ENCODE measurements around the gene ARHGEF28. TPM values are rescaled to one million over a fixed set of nuclear protein-coding genes. Genes with fewer than 3 reads are reported as not detected.

Gene ARHGEF28
- total and polyA plus RNA-seq, 9 of the 15 experiments (the other 6 are each of a cell fraction or from before 2014, with no cell fraction given), result 0.27 TPM; not detected in 8

DNA sequence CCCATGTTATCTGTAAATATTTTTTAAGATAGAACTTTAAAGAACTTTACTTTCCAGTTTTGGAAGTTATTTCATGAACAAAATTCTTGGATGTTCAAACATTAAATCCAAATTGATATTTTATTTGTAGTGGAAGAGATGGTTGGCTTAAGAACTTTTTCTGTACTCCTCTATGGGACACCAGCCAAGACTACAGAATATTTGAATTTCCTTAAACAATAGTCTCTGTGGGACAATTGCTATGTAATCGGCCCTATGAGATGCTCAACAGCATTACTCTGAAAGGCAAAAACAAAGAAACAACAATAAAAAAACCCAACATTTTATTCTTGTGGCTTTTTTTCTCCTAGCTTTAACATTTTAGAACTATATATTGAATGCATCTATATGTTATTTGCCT lies 289.3 kb downstream of the ARHGEF28 start (continued):
- TF ChIP-seq BRD9 (IDR thresholded peaks at IDR 0.05; ENCODE audit: low read depth, partially characterized antibody) (no peak), PCBP1 (IDR thresholded peaks at IDR 0.05; ENCODE audit: low read depth, low read length, poor library complexity, severe bottlenecking) (no peak)
- TF ChIP-seq, protein P1, sequence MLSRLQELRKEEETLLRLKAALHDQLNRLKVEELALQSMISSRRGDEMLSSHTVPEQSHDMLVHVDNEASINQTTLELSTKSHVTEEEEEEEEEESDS (CRISPR knock-in tag; IDR thresholded peaks at IDR 0.05), result no peak

- WGBS (ENCODE audit: insufficient coverage, low coverage, missing lambda C conversion rate), result 0% methylated on average over 3 of the region's 3 CpGs
- CTCF ChIA-PET (ENCODE audit: low intra/inter-chr PET ratio), result no interaction called here
- no peak for TF ChIP-seq JUND (IDR thresholded peaks at IDR 0.05; ENCODE audit: borderline replicate concordance, low read depth, low read length)
- TF ChIP-seq JUND (tag; IDR thresholded peaks at IDR 0.05; ENCODE audit: borderline replicate concordance, low read depth, low read length), result no peak
- no peak for TF ChIP-seq PHF20 (IDR thresholded peaks at IDR 0.05; ENCODE audit: partially characterized antibody)
- TF ChIP-seq NCOA1 (IDR thresholded peaks at IDR 0.05; ENCODE audit: low read depth), result no peak
- no peak for TF ChIP-seq FOXK1 (CRISPR knock-in tag; IDR thresholded peaks at IDR 0.05; ENCODE audit: borderline replicate concordance)
- no peak for TF ChIP-seq GABPB2 (CRISPR knock-in tag; conservative IDR thresholded peaks at IDR 0.05)
- TF ChIP-seq RBM17 (IDR thresholded peaks at IDR 0.05; ENCODE audit: borderline replicate concordance, low read depth, low read length), result no peak
- TF ChIP-seq, protein P2, sequence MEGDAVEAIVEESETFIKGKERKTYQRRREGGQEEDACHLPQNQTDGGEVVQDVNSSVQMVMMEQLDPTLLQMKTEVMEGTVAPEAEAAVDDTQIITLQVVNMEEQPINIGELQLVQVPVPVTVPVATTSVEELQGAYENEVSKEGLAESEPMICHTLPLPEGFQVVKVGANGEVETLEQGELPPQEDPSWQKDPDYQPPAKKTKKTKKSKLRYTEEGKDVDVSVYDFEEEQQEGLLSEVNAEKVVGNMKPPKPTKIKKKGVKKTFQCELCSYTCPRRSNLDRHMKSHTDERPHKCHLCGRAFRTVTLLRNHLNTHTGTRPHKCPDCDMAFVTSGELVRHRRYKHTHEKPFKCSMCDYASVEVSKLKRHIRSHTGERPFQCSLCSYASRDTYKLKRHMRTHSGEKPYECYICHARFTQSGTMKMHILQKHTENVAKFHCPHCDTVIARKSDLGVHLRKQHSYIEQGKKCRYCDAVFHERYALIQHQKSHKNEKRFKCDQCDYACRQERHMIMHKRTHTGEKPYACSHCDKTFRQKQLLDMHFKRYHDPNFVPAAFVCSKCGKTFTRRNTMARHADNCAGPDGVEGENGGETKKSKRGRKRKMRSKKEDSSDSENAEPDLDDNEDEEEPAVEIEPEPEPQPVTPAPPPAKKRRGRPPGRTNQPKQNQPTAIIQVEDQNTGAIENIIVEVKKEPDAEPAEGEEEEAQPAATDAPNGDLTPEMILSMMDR (IDR thresholded peaks at IDR 0.05 in 2 of 3, conservative IDR thresholded peaks at IDR 0.05 in 1 of 3; ENCODE audit: insufficient read depth in 2 of 3, low read depth in 1 of 3, low read length in 3 of 3), result no peak
- TF ChIP-seq POLR2AphosphoS2 (IDR thresholded peaks at IDR 0.05; ENCODE audit: low read length), result no peak
- TF ChIP-seq, protein P3, sequence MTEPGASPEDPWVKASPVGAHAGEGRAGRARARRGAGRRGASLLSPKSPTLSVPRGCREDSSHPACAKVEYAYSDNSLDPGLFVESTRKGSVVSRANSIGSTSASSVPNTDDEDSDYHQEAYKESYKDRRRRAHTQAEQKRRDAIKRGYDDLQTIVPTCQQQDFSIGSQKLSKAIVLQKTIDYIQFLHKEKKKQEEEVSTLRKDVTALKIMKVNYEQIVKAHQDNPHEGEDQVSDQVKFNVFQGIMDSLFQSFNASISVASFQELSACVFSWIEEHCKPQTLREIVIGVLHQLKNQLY (CRISPR knock-in tag; conservative IDR thresholded peaks at IDR 0.05), result no peak
- TF ChIP-seq POLR3G (IDR thresholded peaks at IDR 0.05; ENCODE audit: extremely low read depth, insufficient read length, insufficient replicate concordance), result no peak
- TF ChIP-seq, protein P4, sequence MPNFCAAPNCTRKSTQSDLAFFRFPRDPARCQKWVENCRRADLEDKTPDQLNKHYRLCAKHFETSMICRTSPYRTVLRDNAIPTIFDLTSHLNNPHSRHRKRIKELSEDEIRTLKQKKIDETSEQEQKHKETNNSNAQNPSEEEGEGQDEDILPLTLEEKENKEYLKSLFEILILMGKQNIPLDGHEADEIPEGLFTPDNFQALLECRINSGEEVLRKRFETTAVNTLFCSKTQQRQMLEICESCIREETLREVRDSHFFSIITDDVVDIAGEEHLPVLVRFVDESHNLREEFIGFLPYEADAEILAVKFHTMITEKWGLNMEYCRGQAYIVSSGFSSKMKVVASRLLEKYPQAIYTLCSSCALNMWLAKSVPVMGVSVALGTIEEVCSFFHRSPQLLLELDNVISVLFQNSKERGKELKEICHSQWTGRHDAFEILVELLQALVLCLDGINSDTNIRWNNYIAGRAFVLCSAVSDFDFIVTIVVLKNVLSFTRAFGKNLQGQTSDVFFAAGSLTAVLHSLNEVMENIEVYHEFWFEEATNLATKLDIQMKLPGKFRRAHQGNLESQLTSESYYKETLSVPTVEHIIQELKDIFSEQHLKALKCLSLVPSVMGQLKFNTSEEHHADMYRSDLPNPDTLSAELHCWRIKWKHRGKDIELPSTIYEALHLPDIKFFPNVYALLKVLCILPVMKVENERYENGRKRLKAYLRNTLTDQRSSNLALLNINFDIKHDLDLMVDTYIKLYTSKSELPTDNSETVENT (CRISPR knock-in tag; IDR thresholded peaks at IDR 0.05), result no peak
- TF ChIP-seq TCF7 (IDR thresholded peaks at IDR 0.05; ENCODE audit: borderline replicate concordance), result no peak
These were observed 291.4 kb downstream of the ARHGEF28 start for GRCh38 chr5:73917433-73917832.

More at GRCh38 chr5:73917433-73917832, 291.4 kb downstream of the ARHGEF28 start:
- Histone ChIP-seq H3K4me1 (replicated peaks in 1 of 2; ENCODE audit: control insufficient read depth in 2 of 2, insufficient read depth in 2 of 2, low read length in 2 of 2) (no peaks in the 10 kb centered on the region), H4K20me1 (replicated peaks; ENCODE audit: control insufficient read depth, insufficient read depth, low read length) (no peaks in the 10 kb centered on the region), H3K9me3 (replicated peaks; ENCODE audit: control insufficient read depth, insufficient read depth, low read depth, low read length) (no peaks in the 10 kb centered on the region), H3K4me2 (ENCODE audit: insufficient read depth, low read length) (no peak overlapping the region), H3K9ac (ENCODE audit: insufficient read depth in 1 of 2, low read depth in 2 of 2, low read length in 2 of 2) (no peak overlapping the region), H3K36me3 (ENCODE audit: control insufficient read depth, insufficient read depth, low read length) (no peaks in the 10 kb centered on the region), H3K27me3 (ENCODE audit: control insufficient read depth in 2 of 2, insufficient read depth in 2 of 2, low read length in 2 of 2) (peaks cover 0 to 2% of the 10 kb centered on the region in 2 experiments; a peak in 2 of 5 replicates), H3K27ac (ENCODE audit: extremely low read depth, low read depth, low read length) (no peak overlapping the region), H3K4me3 (no peak overlapping the region), H2AFZ (ENCODE audit: low read depth, low read length) (no peak overlapping the region), H3K9me1 (ENCODE audit: control insufficient read depth, insufficient read depth, low read length) (no peaks in the 10 kb centered on the region), H3K79me2 (ENCODE audit: control insufficient read depth, insufficient read depth, low read length) (no peaks in the 10 kb centered on the region)
- intact Hi-C loops (cut with micrococcal nuclease), result no loop called here
- no peak for FAIRE-seq
- ATAC-seq, result no peak
- in situ Hi-C loops (cut with MboI), result no loop called here
- POLR2A ChIA-PET, result no interaction called here
- no peak for DNase-seq (ENCODE audit: extremely low read depth in 1 of 4, low spot score in 3 of 4)
- no TSS peak for BruUV-seq (replicated peaks)
